SK-N-SH treated with all-trans-retinoic acid at 6 μM for 48 hours (cell line): ENCODE measurements around the gene ARHGAP26.

Experiments used
- ATAC-seq: fragments of 200-7000 bp; cut with Tn5 transposase; 3 replicates; pipeline ENCODE4 v1.9.1; 2020; ENCODE audit warnings: mild to moderate bottlenecking, moderate library complexity
- ARNTL ChIP-seq: fragments of 450-650 bp; formaldehyde crosslinking; IDR thresholded peaks from 2 replicates; pipeline ENCODE4 v1.5.0; 2020; ENCODE audit warnings: low read depth, mild to moderate bottlenecking, moderate library complexity, borderline replicate concordance
- BACH2 ChIP-seq: fragments of 250-450 bp; sonication (Bioruptor Pico); IDR thresholded peaks from 2 replicates; pipeline ENCODE4 v1.9.0; 2021; ENCODE audit warnings: mild to moderate bottlenecking, borderline replicate concordance
- CREB5 ChIP-seq: fragments of 250-450 bp; sonication (Bioruptor Pico); IDR thresholded peaks from 2 replicates; pipeline ENCODE4 v1.5.1; 2020; ENCODE audit warnings: low read depth, mild to moderate bottlenecking, moderate library complexity
- CSDC2 ChIP-seq: fragments of 250-450 bp; sonication (Bioruptor Pico); IDR thresholded peaks from 2 replicates; pipeline ENCODE4 v1.5.0; 2020; ENCODE audit warnings: mild to moderate bottlenecking, moderate library complexity
- ESRRG ChIP-seq: fragments of 250-450 bp; sonication (Bioruptor Pico); IDR thresholded peaks from 2 replicates; pipeline ENCODE4 v1.6.1; 2021; ENCODE audit warnings: mild to moderate bottlenecking
- GLIS3 ChIP-seq: fragments of 250-450 bp; sonication (Bioruptor Pico); IDR thresholded peaks from 2 replicates; pipeline ENCODE4 v1.5.0; 2020; ENCODE audit warnings: mild to moderate bottlenecking, moderate library complexity
- ISL1 ChIP-seq: fragments of 250-450 bp; sonication (Bioruptor Pico); IDR thresholded peaks from 2 replicates; pipeline ENCODE4 v2.1.2; 2022; ENCODE audit warnings: mild to moderate bottlenecking, moderate library complexity
- OSR1 ChIP-seq: fragments of 250-450 bp; sonication (Bioruptor Pico); IDR thresholded peaks from 2 replicates; pipeline ENCODE4 v1.8.0; 2022; ENCODE audit warnings: moderate library complexity, mild to moderate bottlenecking, inconsistent platforms
- PATZ1 ChIP-seq: fragments of 250-450 bp; sonication (Bioruptor Pico); IDR thresholded peaks from 2 replicates; pipeline ENCODE4 v1.8.0; 2020; ENCODE audit warnings: mild to moderate bottlenecking, moderate library complexity, borderline replicate concordance
- POU6F1 ChIP-seq: fragments of 250-450 bp; sonication (Bioruptor Pico); IDR thresholded peaks from 2 replicates; pipeline ENCODE4 v1.8.0; 2021; ENCODE audit warnings: low read depth, mild to moderate bottlenecking, moderate library complexity, borderline replicate concordance
- PPARA ChIP-seq: fragments of 250-450 bp; sonication (Bioruptor Pico); IDR thresholded peaks from 2 replicates; pipeline ENCODE4 v1.5.0; 2020; ENCODE audit warnings: mild to moderate bottlenecking, borderline replicate concordance
- RARB ChIP-seq: fragments of 250-450 bp; sonication (Bioruptor Pico); IDR thresholded peaks from 2 replicates; pipeline ENCODE4 v1.8.0; 2021; ENCODE audit warnings: mild to moderate bottlenecking, moderate library complexity
- SNAI2 ChIP-seq: fragments of 250-450 bp; sonication (Bioruptor Pico); IDR thresholded peaks from 2 replicates; pipeline ENCODE4 v1.5.0; 2020; ENCODE audit warnings: mild to moderate bottlenecking, moderate library complexity
- TCF4 ChIP-seq: fragments of 250-450 bp; sonication (Bioruptor Pico); IDR thresholded peaks from 2 replicates; pipeline ENCODE4 v1.8.0; 2021; ENCODE audit warnings: mild to moderate bottlenecking, moderate library complexity, borderline replicate concordance
- TOX ChIP-seq: fragments of 250-450 bp; sonication (Bioruptor Pico); IDR thresholded peaks from 2 replicates; pipeline ENCODE4 v1.8.0; 2021; ENCODE audit warnings: mild to moderate bottlenecking, moderate library complexity, borderline replicate concordance
- ZC3H10 ChIP-seq: fragments of 250-450 bp; sonication (Bioruptor Pico); IDR thresholded peaks from 2 replicates; pipeline ENCODE4 v1.5.1; 2021; ENCODE audit warnings: mild to moderate bottlenecking, moderate library complexity
- ZFP3 ChIP-seq: fragments of 250-450 bp; sonication (Bioruptor Pico); IDR thresholded peaks from 2 replicates; pipeline ENCODE4 v1.5.0; 2020; ENCODE audit warnings: mild to moderate bottlenecking, moderate library complexity
- ZFP30 ChIP-seq: fragments of 450-650 bp; formaldehyde crosslinking; IDR thresholded peaks from 2 replicates; pipeline ENCODE4 v1.5.0; 2022; ENCODE audit warnings: mild to moderate bottlenecking, moderate library complexity
- ZNF565 ChIP-seq: fragments of 450-650 bp; formaldehyde crosslinking; conservative IDR thresholded peaks from 2 replicates; pipeline ENCODE4 v1.5.0; 2020; ENCODE audit warnings: low read depth, mild to moderate bottlenecking, moderate library complexity
- ZNF70 ChIP-seq: fragments of 450-650 bp; formaldehyde crosslinking; IDR thresholded peaks from 2 replicates; pipeline ENCODE4 v1.5.0; 2020; ENCODE audit warnings: mild to moderate bottlenecking, moderate library complexity
- ZNF8 ChIP-seq: fragments of 450-650 bp; formaldehyde crosslinking; IDR thresholded peaks from 2 replicates; pipeline ENCODE4 v1.5.0; 2020; ENCODE audit warnings: mild to moderate bottlenecking, moderate library complexity
- TF ChIP-seq, protein P1 (sequence below): fragments of 250-450 bp; sonication (Bioruptor Pico); IDR thresholded peaks from 2 replicates; pipeline ENCODE4 v1.5.1; 2021; ENCODE audit warnings: mild to moderate bottlenecking, moderate library complexity
- TF ChIP-seq, protein P2 (sequence below): fragments of 250-450 bp; sonication (Bioruptor Pico); IDR thresholded peaks from 2 replicates; pipeline ENCODE4 v1.5.0; 2020; ENCODE audit warnings: mild to moderate bottlenecking, moderate library complexity

ARHGAP26 gene

DNA sequence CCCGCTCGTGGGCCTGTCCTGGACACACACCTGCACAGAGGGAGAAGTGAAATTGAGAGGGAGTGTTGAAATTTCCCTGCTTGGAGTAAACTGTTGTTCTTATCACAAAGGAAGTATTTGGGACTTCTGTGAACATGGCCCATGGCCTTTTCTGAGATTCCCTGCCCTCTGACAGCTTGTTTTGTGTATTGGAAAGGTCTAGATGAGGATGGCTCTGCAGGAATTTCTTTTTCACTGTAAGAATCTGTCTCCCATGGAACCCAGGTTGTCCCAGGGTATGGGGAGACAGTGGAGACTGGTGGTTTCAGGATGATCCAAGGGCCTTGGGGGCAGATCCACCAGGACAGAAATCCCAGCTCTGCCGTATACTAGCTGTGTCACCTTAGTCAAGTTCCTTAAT lies 121.8 kb downstream of the ARHGAP26 start:
- TF ChIP-seq SNAI2: no peak
- TF ChIP-seq RARB (CRISPR knock-in tag): no peak
- TF ChIP-seq ZNF8 (CRISPR knock-in tag): no peak
- no peak for TF ChIP-seq ZFP3 (CRISPR knock-in tag)
- TF ChIP-seq ZFP30: no peak
- no peak for TF ChIP-seq TCF4 (CRISPR knock-in tag)
- TF ChIP-seq, protein P1, sequence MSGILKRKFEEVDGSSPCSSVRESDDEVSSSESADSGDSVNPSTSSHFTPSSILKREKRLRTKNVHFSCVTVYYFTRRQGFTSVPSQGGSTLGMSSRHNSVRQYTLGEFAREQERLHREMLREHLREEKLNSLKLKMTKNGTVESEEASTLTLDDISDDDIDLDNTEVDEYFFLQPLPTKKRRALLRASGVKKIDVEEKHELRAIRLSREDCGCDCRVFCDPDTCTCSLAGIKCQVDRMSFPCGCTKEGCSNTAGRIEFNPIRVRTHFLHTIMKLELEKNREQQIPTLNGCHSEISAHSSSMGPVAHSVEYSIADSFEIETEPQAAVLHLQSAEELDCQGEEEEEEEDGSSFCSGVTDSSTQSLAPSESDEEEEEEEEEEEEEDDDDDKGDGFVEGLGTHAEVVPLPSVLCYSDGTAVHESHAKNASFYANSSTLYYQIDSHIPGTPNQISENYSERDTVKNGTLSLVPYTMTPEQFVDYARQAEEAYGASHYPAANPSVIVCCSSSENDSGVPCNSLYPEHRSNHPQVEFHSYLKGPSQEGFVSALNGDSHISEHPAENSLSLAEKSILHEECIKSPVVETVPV: no peak
- TF ChIP-seq TOX: no peak
- TF ChIP-seq ZC3H10: no peak
- TF ChIP-seq ZNF70: no peak
- ATAC-seq: no peak

- no peak for ATAC-seq
- no peak for TF ChIP-seq PATZ1
- TF ChIP-seq ZNF70: no peak
Measured at GRCh38 chr5:142894315-142894714, 124.1 kb downstream of the ARHGAP26 start.

GRCh38 chr5:142894749-142895148 lies 124.6 kb downstream of the ARHGAP26 start:
- TF ChIP-seq OSR1 (CRISPR knock-in tag) (no peak), ZFP30 (no peak)
- ATAC-seq: peak; percentile 27; the same call in 1 of the 3 replicates

DNA sequence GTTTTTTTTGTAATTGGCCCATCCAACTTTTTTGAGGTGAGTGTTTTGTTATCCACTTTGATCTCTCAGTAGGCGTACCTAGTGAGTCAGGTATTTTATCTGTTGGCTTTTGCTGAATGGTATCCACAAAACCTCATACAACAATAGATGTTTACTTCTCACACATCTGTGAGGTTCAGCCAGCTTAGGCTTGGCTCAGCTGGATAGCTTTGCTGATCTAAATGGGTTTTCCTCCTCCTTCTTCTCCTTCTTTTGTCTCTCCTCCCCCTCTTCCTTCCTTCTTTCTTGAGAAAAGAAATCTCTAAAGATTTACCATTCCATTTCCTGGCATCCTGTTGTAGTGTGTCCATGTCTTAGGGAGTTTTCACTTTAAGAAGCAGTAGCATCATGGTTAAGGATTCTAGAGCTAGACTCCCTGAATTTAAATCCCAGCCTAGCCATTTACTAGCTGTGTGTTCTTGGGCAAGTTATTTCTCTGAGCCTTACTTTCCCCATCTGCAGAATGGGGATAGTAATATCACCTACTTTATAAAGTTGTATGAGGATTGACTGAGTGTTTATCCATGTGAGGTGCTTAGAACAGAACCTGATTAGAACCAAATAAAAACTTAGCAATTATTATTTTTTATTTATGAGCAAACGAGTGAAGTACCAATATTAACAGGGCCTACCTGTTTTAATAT lies 126.3 kb downstream of the ARHGAP26 start:
- ATAC-seq: no peak
- TF ChIP-seq ARNTL (CRISPR knock-in tag) (no peak), ZFP30 (no peak), ZFP3 (CRISPR knock-in tag) (no peak), ISL1 (CRISPR knock-in tag) (no peak), ZC3H10 (no peak), CREB5 (CRISPR knock-in tag) (no peak), TOX (no peak), POU6F1 (CRISPR knock-in tag) (no peak), GLIS3 (no peak), ESRRG (CRISPR knock-in tag) (no peak), CSDC2 (no peak), ZNF565 (no peak), BACH2 (CRISPR knock-in tag) (no peak), PATZ1 (no peak), ZNF8 (CRISPR knock-in tag) (no peak), OSR1 (CRISPR knock-in tag) (no peak), PPARA (no peak), ZNF70 (no peak)
- TF ChIP-seq, protein P1: no peak
- TF ChIP-seq, protein P2, sequence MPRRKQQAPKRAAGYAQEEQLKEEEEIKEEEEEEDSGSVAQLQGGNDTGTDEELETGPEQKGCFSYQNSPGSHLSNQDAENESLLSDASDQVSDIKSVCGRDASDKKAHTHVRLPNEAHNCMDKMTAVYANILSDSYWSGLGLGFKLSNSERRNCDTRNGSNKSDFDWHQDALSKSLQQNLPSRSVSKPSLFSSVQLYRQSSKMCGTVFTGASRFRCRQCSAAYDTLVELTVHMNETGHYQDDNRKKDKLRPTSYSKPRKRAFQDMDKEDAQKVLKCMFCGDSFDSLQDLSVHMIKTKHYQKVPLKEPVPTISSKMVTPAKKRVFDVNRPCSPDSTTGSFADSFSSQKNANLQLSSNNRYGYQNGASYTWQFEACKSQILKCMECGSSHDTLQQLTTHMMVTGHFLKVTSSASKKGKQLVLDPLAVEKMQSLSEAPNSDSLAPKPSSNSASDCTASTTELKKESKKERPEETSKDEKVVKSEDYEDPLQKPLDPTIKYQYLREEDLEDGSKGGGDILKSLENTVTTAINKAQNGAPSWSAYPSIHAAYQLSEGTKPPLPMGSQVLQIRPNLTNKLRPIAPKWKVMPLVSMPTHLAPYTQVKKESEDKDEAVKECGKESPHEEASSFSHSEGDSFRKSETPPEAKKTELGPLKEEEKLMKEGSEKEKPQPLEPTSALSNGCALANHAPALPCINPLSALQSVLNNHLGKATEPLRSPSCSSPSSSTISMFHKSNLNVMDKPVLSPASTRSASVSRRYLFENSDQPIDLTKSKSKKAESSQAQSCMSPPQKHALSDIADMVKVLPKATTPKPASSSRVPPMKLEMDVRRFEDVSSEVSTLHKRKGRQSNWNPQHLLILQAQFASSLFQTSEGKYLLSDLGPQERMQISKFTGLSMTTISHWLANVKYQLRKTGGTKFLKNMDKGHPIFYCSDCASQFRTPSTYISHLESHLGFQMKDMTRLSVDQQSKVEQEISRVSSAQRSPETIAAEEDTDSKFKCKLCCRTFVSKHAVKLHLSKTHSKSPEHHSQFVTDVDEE: no peak
